IPS-18c (cell line): ENCODE results near the gene LRRC4C.

Experiments
- H3K4me3 ChIP-seq: 2 replicates; pipeline ENCODE4 v1.7.0; 2013; ENCODE audit warnings: low read depth, mild to moderate bottlenecking, low read length, moderate library complexity; ENCODE audit not compliant: insufficient read depth
- H3K9me3 ChIP-seq: one replicate; pipeline ENCODE4 v1.6.1; 2013; ENCODE audit warnings: mild to moderate bottlenecking, low read length, moderate library complexity; ENCODE audit not compliant: control insufficient read depth, insufficient read depth

Gene LRRC4C

DNA sequence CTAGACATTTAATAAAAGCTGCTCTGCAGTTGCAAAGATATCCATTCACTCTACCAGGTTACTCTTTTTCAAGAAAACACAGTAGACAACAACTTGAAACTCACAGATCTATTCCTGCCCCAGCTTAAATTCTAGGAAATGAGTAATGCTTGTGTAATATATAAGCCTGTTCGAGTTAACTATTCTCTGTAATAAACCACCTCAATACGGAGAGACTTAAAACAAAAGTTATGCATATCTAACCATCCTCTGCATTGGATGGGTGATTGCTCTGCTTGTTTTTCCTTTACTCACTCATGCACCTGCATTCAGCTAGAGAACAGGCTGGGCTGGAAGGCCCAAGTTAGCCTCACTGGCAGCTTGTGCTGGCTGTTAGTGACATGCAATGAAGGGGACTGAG, 13.3 kb downstream of the LRRC4C start:
- Histone ChIP-seq H3K9me3 (no peaks in the 10 kb centered on the region), H3K4me3 (no peak overlapping the region)

DNA sequence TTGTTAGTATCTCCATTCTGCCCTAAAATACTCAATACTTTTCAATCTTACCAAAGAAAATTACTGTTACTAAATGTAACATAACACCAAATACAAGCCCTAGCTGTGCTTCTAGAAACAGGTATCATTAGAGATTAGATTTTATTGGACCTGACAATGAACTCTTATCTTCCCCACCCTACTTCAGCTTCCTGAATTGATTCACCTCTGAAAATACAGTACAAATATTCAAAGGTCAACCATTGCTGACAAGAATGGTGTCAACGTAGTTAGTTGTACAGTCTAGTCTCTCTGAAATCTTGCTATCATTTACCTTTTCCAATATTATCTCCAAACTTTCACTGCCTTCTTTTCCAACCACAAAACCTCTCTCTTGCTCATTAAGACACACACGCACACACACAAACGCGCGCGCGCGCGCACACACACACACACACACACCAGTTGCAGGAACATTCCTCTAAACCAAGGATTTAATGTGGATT, 22.4 kb downstream of the LRRC4C start:
- Histone ChIP-seq H3K4me3 (no peak overlapping the region), H3K9me3 (no peaks in the 10 kb centered on the region)

DNA sequence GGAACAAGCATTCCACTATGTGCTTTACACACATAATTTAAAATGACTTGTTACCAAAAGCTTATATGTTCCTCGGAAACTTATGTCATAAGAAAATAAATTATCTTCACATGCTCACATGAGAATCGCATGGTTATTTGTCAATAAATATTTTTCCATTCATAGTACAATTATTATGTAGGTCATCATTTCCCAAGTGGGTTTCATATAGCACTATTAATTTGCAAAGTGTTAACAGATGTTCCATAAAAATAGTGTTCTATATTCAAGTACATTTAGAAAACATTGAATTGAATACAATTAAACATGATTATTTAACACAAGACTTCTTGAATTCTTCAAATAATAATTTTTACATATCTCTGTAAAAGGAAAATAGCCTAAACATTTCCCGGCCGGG, 23.9 kb downstream of the LRRC4C start:
- no peak overlapping the region for H3K4me3 ChIP-seq
- no peaks in the 10 kb centered on the region for H3K9me3 ChIP-seq

DNA sequence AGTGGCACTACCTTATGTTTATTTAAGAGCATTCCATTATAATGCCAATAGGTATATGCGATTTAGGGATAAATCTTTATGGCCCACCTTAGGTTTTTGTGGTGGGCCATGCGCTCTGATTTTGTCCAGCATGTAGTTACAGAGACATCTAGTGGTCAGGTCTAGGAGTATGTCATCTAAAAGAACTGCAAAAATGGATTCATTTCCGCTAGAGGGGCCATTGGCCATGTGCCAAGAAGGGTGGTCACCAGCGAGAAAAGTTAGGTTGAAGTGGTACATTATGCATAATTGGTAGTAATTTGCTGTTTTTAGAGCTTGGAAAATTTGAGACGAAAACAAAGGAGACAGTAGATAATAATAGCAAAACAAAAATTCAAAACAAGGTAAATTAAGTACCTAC, 27.7 kb downstream of the LRRC4C start:
- Histone ChIP-seq H3K9me3 (no peaks in the 10 kb centered on the region), H3K4me3 (no peak overlapping the region)

DNA sequence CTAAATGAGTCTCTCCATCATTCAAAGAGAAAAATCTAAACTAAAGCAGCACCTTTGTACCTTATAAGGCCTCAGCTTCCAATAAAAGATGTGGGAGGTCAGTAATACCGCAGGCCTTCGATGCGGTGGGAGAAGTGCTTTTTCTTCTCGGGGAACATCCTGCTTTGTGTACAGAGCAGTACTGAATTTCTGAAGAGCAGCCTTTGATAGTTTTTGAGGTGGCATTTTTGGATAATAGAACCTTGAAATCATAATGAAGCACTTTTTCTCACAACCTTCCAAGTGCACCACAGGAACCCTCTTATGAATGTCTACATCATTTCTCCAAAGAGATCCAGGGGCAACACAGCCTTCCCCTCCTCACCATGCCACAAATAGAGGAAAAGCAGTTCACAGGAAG, 39.6 kb downstream of the LRRC4C start:
- Histone ChIP-seq H3K4me3 (no peak overlapping the region), H3K9me3 (no peaks in the 10 kb centered on the region)

DNA sequence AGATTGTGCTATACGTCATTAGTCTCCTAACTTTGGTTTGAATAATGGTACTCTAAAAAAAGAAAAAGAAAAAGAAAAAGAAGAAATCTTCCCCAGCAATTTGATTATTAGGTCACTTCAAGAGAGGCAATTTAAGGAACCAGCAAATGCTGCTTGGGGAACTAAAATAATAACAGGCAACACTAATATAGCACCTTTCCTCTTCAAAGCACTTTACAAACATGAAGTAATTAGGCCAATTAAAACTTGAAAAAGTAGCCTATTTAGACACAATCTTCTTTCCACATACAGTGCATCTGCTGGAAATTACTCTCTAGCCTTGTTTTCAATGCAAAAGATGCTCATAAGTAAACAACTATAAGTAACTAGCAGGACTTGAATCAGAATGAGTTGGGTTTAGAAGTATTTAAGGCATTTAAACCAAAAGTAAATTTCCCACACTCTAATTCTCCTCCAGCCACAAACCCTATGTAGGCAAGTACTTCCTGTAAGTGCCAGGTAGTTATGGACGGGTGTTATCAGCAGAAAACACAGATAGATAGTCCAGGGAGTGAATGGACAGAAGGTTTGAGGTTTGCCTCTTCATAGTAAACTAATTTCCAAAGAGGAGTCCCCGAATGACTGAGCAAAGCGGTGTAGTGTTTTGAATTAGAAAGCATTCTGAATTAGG, 44.5 kb downstream of the LRRC4C start:
- H3K9me3 ChIP-seq = no peaks in the 10 kb centered on the region
- H3K4me3 ChIP-seq = no peak overlapping the region

DNA sequence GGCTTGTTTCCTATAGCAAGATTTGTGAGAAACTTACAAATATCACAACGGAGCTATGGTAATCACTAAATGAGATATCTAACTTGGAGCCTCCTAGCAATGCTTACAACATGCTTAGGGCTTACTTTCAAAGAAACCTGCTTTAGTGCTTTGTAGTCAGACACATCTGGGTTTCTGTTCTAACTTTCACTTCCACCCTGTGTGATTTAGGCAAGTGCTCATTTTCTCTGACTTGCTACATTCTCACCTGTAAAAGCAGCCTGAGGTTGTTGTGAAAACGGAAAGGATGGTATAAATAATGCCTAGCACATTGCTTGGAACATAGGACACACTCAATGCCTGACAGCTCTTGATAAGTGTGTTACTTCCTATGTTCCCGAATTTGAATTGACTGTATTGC, 45.6 kb downstream of the LRRC4C start:
- no peak overlapping the region for H3K4me3 ChIP-seq
- H3K9me3 ChIP-seq = no peaks in the 10 kb centered on the region

DNA sequence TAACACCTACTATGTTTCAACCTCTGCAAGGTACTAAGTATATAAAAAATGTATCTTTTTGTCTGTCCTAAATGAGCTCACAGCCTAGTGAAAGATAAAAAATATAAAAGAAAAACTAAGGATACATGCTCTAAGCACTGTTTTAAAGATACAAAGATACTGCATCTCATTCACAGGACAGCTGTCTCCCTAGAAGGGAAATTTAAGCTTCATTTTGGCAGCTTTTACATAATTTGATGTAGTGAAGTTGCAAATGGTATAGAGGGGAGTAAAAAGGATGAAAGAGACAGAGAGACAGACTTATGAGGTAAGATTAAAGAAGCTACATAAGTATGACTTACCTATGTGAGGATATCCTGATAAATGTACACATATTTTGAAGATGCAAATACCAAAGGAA, 53.6 kb downstream of the LRRC4C start:
- no peaks in the 10 kb centered on the region for H3K9me3 ChIP-seq

DNA sequence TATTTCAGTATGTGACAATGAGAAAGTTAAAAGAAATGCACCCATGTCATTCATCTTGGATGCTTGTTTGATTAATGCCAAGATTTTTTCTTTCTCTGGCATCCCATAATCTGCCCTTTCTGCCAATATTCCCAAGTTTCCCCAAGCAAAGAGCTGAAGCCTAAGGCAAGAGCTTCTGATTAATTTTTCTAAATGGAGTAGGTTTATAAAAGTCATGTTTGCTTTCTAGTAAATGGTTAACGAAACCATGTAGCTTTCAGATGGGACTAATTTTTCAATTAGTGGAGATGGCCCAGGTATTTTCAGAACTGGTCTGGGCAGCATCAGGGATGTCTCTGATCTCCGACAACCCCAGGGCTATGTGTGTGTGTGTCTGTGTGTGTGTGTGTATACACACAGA, 55.3 kb downstream of the LRRC4C start:
- no peak overlapping the region for H3K4me3 ChIP-seq

More for the DNA sequence above, 53.6 kb downstream of the LRRC4C start:
- H3K4me3 ChIP-seq = no peak overlapping the region

DNA sequence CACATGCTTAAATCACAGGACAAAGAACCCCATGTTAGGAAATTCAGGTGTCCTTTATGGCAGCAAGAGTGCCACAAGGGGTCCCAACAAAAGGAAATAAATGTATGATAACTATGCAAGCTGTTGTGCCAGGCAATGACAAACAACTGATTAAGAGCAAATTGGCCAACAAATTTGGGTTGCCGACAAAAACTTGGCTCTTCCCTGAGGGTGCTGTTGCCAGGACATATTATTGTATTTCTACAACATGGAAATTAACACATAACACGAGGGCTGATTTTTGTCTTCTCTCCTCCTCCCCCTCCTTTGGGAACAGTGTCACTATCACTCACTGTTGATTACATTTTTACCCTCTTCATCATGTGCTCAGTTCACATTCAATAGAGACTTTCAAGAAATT, 56.0 kb downstream of the LRRC4C start:
- no peak overlapping the region for H3K4me3 ChIP-seq
- no peaks in the 10 kb centered on the region for H3K9me3 ChIP-seq

More for the DNA sequence above, 55.3 kb downstream of the LRRC4C start:
- no peaks in the 10 kb centered on the region for H3K9me3 ChIP-seq

DNA sequence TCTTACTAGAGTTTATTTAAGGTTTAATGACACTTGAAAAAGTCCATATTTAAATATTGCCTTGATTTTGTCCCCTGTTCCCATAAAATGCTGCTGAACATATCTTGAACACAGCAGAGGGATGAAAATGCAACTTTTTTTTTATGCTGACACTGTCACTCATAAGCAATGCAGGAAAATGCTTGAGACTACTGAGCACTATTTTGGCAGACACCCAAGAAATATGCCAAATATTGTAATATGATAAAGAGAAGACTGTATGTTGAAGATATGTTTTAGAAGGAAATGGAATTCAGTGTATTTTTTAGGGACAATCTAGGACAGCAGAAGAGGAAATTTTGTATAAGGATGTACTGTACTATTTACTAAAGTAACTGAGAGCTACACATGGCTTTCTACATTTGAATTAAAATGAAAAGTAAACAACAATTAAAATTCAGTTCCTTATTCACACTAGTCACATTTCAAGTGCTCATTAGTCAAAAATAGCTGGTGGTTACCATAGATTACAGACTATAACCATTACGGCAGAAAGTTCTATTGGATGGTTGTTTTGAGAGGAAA, 58.6 kb downstream of the LRRC4C start:
- H3K4me3 ChIP-seq = no peak overlapping the region
- H3K9me3 ChIP-seq = no peaks in the 10 kb centered on the region

DNA sequence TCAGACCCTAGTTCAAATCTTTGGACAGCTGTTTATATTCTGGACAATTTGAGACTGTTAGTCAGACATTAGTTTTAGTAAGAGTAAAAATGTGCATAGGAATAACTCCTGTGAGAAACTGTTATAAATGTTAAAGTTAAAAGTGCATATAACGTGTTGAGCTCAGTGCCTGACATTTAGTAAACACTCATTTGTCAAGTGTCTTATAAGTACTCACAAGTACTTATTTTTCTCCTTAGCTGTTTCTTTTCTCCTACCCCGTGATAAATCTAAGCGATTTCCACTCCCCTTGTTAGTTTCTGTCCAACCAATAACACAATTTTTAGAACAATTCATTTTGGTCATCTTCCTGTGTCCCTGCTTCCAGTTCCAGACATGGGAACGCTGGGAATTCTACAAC, 59.3 kb downstream of the LRRC4C start:
- H3K9me3 ChIP-seq = no peaks in the 10 kb centered on the region
- H3K4me3 ChIP-seq = no peak overlapping the region

DNA sequence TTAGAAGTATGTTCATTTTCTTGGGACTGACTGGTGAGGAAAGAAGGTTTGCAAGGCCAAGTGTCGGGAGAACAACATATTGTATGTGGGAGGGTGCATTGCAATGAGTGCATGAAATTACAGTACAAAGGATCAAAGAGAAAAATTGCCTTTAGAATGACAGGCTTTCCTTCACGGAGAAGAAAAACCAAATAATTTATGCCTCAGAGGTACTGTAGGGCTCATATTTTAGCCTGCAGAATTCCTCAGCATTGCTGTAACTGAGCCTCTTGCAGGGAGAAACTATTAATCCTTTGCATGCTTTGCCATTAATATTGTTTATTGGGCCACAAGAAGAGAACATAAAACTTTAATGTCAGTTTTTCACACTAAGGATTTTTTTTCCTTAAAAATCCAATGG, 60.1 kb downstream of the LRRC4C start:
- Histone ChIP-seq H3K9me3 (no peaks in the 10 kb centered on the region), H3K4me3 (no peak overlapping the region)

DNA sequence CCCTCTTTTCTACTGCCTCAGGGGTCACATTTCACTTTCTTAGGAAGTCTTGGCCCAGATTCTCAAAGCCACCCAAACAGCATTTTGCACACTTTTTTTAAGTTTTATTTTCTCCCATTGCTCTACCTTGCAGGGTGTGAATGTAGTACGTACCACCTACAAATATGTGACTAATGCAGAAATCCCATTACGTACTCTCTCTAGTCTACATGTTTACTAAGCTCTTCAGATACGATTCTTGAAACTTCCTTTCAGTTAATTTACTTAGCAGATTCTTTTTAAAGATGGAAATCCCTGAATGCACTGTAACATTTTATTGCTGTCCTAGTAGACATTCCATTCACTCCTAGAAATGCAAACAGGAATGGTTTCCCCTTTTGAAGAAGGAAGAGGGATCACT, 61.3 kb downstream of the LRRC4C start:
- H3K9me3 ChIP-seq = no peaks in the 10 kb centered on the region

DNA sequence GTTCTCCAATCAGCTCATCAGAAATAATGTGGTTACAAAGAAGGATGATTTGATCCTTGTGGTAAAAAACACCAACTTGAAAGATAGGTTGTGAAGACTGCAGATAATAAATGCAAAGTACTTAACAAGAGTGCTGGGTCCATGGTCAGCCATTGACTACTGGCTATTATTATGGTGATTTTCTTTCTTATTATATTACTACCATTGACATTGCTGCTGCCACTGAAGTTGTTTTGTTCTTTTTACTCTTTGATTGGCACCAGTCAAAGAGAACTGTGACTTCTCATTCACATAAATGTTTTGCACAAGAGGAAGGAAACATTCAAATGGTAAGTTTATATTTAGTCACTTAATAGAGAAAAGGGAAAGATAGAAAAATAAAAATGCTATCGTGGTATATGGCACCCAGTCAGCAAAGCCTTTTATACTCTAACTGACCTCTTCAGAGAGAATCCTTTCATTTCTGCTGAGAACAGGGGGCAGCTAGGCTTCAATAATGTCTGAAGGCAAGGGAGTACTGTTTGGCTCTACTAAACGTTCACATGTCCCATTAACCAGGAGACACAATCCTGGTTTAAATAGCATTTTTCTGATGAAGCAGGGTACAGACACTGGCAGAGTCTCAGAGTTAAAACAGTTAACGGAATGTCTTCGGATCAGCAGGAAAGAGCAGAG, 64.8 kb downstream of the LRRC4C start:
- H3K9me3 ChIP-seq = no peaks in the 10 kb centered on the region
- no peak overlapping the region for H3K4me3 ChIP-seq

More for the DNA sequence above, 61.3 kb downstream of the LRRC4C start:
- no peak overlapping the region for H3K4me3 ChIP-seq

DNA sequence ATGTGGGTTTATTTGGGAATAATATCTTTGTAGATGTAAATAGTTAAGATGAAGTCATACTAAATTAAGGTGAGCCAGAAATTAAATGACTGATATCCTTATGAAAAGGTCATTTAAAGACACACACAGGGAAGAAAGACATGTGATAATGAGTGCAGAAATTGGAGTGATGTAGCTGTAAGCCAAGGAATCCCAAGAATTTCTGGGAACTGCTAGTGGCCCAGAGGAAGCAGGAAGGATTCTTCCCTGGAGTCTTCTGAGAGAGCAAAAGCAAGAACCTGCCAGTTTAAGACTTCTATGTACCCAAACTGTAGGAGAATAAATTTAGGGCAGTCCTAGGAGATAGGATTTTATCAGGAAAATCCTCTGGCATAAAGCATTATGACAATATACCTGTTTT, 66.9 kb downstream of the LRRC4C start:
- Histone ChIP-seq H3K9me3 (no peaks in the 10 kb centered on the region), H3K4me3 (no peak overlapping the region)

DNA sequence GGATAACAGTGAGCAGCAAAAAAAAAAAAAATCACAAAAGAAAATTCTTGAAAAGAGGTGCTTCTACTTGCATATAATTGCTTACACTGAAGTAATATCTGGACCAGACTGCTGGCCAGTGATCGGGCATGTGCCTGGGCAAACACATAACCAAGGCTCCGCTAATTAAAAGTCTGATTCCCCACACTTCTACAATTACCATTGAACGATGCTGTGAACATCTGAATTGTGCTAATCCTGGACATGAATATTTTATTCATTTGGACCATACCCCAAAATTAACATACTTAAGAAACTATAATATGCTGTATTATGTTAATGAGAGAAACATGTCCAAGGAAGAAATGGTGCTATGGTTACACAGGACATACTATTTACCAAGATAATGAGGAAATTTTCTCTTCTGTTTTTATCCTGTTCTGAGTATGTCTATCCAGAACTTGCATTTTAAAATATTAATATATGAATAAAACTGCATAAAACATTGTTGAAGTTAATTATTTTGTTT, 69.8 kb downstream of the LRRC4C start:
- Histone ChIP-seq H3K4me3 (no peak overlapping the region), H3K9me3 (no peaks in the 10 kb centered on the region)

DNA sequence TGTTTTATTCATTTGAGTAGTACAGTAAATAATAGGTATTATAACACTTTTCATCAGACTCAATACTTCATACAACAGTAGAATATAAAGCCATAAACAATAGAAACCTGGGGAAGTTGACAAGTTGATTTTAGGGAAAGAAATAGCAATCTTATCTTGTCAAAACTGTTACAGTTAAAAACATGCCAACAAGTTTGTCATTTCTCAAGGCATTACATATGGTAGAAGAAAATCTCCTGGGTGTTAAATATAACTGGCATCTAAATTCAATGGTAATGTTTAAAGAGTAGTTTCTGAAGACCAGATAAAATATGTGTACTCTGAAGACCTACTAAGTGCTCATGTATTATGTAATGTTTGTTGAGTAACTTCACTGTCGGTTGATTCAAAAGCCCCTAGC, 75.1 kb downstream of the LRRC4C start:
- Histone ChIP-seq H3K4me3 (no peak overlapping the region), H3K9me3 (no peaks in the 10 kb centered on the region)
